ENCODE data around the gene MCEMP1.

MCEMP1 gene

GRCh38 chr19:7704280-7705060, 27.6 kb downstream of the MCEMP1 start:
- no peak overlapping the region for H3K4me3 ChIP-seq (ENCODE audit: low read length)
- no peak overlapping the region for H3K4me2 ChIP-seq (ENCODE audit: low read length)
- no peaks in the 10 kb centered on the region for H3K4me1 ChIP-seq (ENCODE audit: control insufficient read depth, insufficient read depth, low read length)
- no peaks in the 10 kb centered on the region for H3K9me3 ChIP-seq (replicated peaks; ENCODE audit: low read length)
- H3K36me3 ChIP-seq (ENCODE audit: insufficient read depth, low read length): no peaks in the 10 kb centered on the region
- peaks cover 4% of the 10 kb centered on the region for H3K27me3 ChIP-seq (ENCODE audit: control insufficient read depth, insufficient read depth, low read length)
- no peak overlapping the region for H3K9ac ChIP-seq (ENCODE audit: low read depth, low read length)

- no peaks in the 10 kb centered on the region for H3K27me3 ChIP-seq (ENCODE audit: control insufficient read depth, insufficient read depth, low read length)
- no peak overlapping the region for H3K4me3 ChIP-seq (ENCODE audit: low read length)
- H3K9ac ChIP-seq (ENCODE audit: low read depth, low read length): no peak overlapping the region
- H3K9me3 ChIP-seq (replicated peaks; ENCODE audit: low read length): no peaks in the 10 kb centered on the region
- H3K36me3 ChIP-seq (ENCODE audit: insufficient read depth, low read length): no peaks in the 10 kb centered on the region
- no peaks in the 10 kb centered on the region for H3K4me1 ChIP-seq (ENCODE audit: control insufficient read depth, insufficient read depth, low read length)
- no peak overlapping the region for H3K4me2 ChIP-seq (ENCODE audit: low read length)
Measured at GRCh38 chr19:7705387-7706187, 28.7 kb downstream of the MCEMP1 start.

GRCh38 chr19:7706188-7706954, 29.5 kb downstream of the MCEMP1 start:
- no peaks in the 10 kb centered on the region for H3K36me3 ChIP-seq (ENCODE audit: insufficient read depth, low read length)
- no peaks in the 10 kb centered on the region for H3K27me3 ChIP-seq (ENCODE audit: control insufficient read depth, insufficient read depth, low read length)
- H3K4me1 ChIP-seq (ENCODE audit: control insufficient read depth, insufficient read depth, low read length): no peaks in the 10 kb centered on the region
- H3K4me2 ChIP-seq (ENCODE audit: low read length): no peak overlapping the region
- H3K9ac ChIP-seq (ENCODE audit: low read depth, low read length): no peak overlapping the region
- H3K4me3 ChIP-seq (ENCODE audit: low read length): no peak overlapping the region
- no peaks in the 10 kb centered on the region for H3K9me3 ChIP-seq (replicated peaks; ENCODE audit: low read length)

- no peaks in the 10 kb centered on the region for H3K4me1 ChIP-seq (ENCODE audit: control insufficient read depth, insufficient read depth, low read length)
- H3K36me3 ChIP-seq (ENCODE audit: insufficient read depth, low read length): no peaks in the 10 kb centered on the region
- H3K9me3 ChIP-seq (replicated peaks; ENCODE audit: low read length): no peaks in the 10 kb centered on the region
- H3K27me3 ChIP-seq (ENCODE audit: control insufficient read depth, insufficient read depth, low read length): no peaks in the 10 kb centered on the region
- H3K9ac ChIP-seq (ENCODE audit: low read depth, low read length): no peak overlapping the region
- no peak overlapping the region for H3K4me2 ChIP-seq (ENCODE audit: low read length)
- H3K4me3 ChIP-seq (ENCODE audit: low read length): no peak overlapping the region
Measured at GRCh38 chr19:7706955-7707456, 30.1 kb downstream of the MCEMP1 start.

- no peak overlapping the region for H3K4me3 ChIP-seq (ENCODE audit: low read length)
- no peak overlapping the region for H3K4me2 ChIP-seq (ENCODE audit: low read length)
- H3K27me3 ChIP-seq (ENCODE audit: control insufficient read depth, insufficient read depth, low read length): no peaks in the 10 kb centered on the region
- no peaks in the 10 kb centered on the region for H3K4me1 ChIP-seq (ENCODE audit: control insufficient read depth, insufficient read depth, low read length)
- no peaks in the 10 kb centered on the region for H3K9me3 ChIP-seq (replicated peaks; ENCODE audit: low read length)
- H3K36me3 ChIP-seq (ENCODE audit: insufficient read depth, low read length): no peaks in the 10 kb centered on the region
- H3K9ac ChIP-seq (ENCODE audit: low read depth, low read length): no peak overlapping the region
Measured at GRCh38 chr19:7709932-7710460, 33.1 kb downstream of the MCEMP1 start.

- no peaks in the 10 kb centered on the region for H3K9me3 ChIP-seq (replicated peaks; ENCODE audit: low read length)
- H3K36me3 ChIP-seq (ENCODE audit: insufficient read depth, low read length): no peaks in the 10 kb centered on the region
- no peak overlapping the region for H3K4me2 ChIP-seq (ENCODE audit: low read length)
- H3K27me3 ChIP-seq (ENCODE audit: control insufficient read depth, insufficient read depth, low read length): no peaks in the 10 kb centered on the region
- H3K9ac ChIP-seq (ENCODE audit: low read depth, low read length): no peak overlapping the region
- no peaks in the 10 kb centered on the region for H3K4me1 ChIP-seq (ENCODE audit: control insufficient read depth, insufficient read depth, low read length)
- H3K4me3 ChIP-seq (ENCODE audit: low read length): no peak overlapping the region
Measured at GRCh38 chr19:7710616-7711015, 33.7 kb downstream of the MCEMP1 start.

GRCh38 chr19:7715671-7716070, 38.8 kb downstream of the MCEMP1 start:
- H3K9ac ChIP-seq (ENCODE audit: low read depth, low read length): no peak overlapping the region
- no peaks in the 10 kb centered on the region for H3K27me3 ChIP-seq (ENCODE audit: control insufficient read depth, insufficient read depth, low read length)
- H3K36me3 ChIP-seq (ENCODE audit: insufficient read depth, low read length): no peaks in the 10 kb centered on the region
- no peak overlapping the region for H3K4me3 ChIP-seq (ENCODE audit: low read length)
- H3K9me3 ChIP-seq (replicated peaks; ENCODE audit: low read length): peaks cover 3% of the 10 kb centered on the region
- no peaks in the 10 kb centered on the region for H3K4me1 ChIP-seq (ENCODE audit: control insufficient read depth, insufficient read depth, low read length)
- no peak overlapping the region for H3K4me2 ChIP-seq (ENCODE audit: low read length)

- Histone ChIP-seq H3K36me3 (ENCODE audit: insufficient read depth, low read length) (no peaks in the 10 kb centered on the region), H3K4me2 (ENCODE audit: low read length) (no peak overlapping the region), H3K4me1 (ENCODE audit: control insufficient read depth, insufficient read depth, low read length) (no peaks in the 10 kb centered on the region)
Measured at GRCh38 chr19:7716762-7717161, 39.9 kb downstream of the MCEMP1 start.

GRCh38 chr19:7718668-7719067, 41.8 kb downstream of the MCEMP1 start:
- Histone ChIP-seq H3K9me3 (replicated peaks; ENCODE audit: low read length) (peaks cover 3% of the 10 kb centered on the region), H3K4me2 (ENCODE audit: low read length) (no peak overlapping the region), H3K4me3 (ENCODE audit: low read length) (no peak overlapping the region), H3K36me3 (ENCODE audit: insufficient read depth, low read length) (no peaks in the 10 kb centered on the region), H3K9ac (ENCODE audit: low read depth, low read length) (no peak overlapping the region), H3K27me3 (ENCODE audit: control insufficient read depth, insufficient read depth, low read length) (peaks cover 2% of the 10 kb centered on the region), H3K4me1 (ENCODE audit: control insufficient read depth, insufficient read depth, low read length) (no peaks in the 10 kb centered on the region)

More at GRCh38 chr19:7716762-7717161, 39.9 kb downstream of the MCEMP1 start:
- no peak overlapping the region for H3K9ac ChIP-seq (ENCODE audit: low read depth, low read length)
- H3K27me3 ChIP-seq (ENCODE audit: control insufficient read depth, insufficient read depth, low read length): no peaks in the 10 kb centered on the region
- no peak overlapping the region for H3K4me3 ChIP-seq (ENCODE audit: low read length)
- H3K9me3 ChIP-seq (replicated peaks; ENCODE audit: low read length): peaks cover 3% of the 10 kb centered on the region

GRCh38 chr19:7720351-7720750, 43.5 kb downstream of the MCEMP1 start:
- H3K27me3 ChIP-seq (ENCODE audit: control insufficient read depth, insufficient read depth, low read length): peaks cover 5% of the 10 kb centered on the region
- H3K4me1 ChIP-seq (ENCODE audit: control insufficient read depth, insufficient read depth, low read length): no peaks in the 10 kb centered on the region
- H3K4me3 ChIP-seq (ENCODE audit: low read length): no peak overlapping the region
- H3K9me3 ChIP-seq (replicated peaks; ENCODE audit: low read length): peaks cover 3% of the 10 kb centered on the region
- no peaks in the 10 kb centered on the region for H3K36me3 ChIP-seq (ENCODE audit: insufficient read depth, low read length)
- H3K9ac ChIP-seq (ENCODE audit: low read depth, low read length): no peak overlapping the region
- no peak overlapping the region for H3K4me2 ChIP-seq (ENCODE audit: low read length)

GRCh38 chr19:7722231-7722651, 45.4 kb downstream of the MCEMP1 start:
- H3K4me2 ChIP-seq (ENCODE audit: low read length): no peak overlapping the region
- no peak overlapping the region for H3K4me3 ChIP-seq (ENCODE audit: low read length)
- H3K27me3 ChIP-seq (ENCODE audit: control insufficient read depth, insufficient read depth, low read length): peaks cover 6% of the 10 kb centered on the region

More at GRCh38 chr19:7722231-7722651, 45.4 kb downstream of the MCEMP1 start:
- Histone ChIP-seq H3K4me1 (ENCODE audit: control insufficient read depth, insufficient read depth, low read length) (no peaks in the 10 kb centered on the region), H3K9ac (ENCODE audit: low read depth, low read length) (no peak overlapping the region), H3K36me3 (ENCODE audit: insufficient read depth, low read length) (no peaks in the 10 kb centered on the region), H3K9me3 (replicated peaks; ENCODE audit: low read length) (no peaks in the 10 kb centered on the region)

All from skeletal muscle satellite cell (primary cell).